Measurements from ENCODE around the gene MYLK2.
"Not testable (repeated sequence)": the region's sequence is repeated elsewhere in the genome, so short reads cannot be mapped to it uniquely, and the experiment has no call there.

MYLK2 gene

GRCh38 chr20:31823360-31824124, 4.4 kb downstream of the MYLK2 start:
- no peak for TF ChIP-seq CTCF (IDR thresholded peaks at IDR 0.05; ENCODE audit: borderline replicate concordance, insufficient read depth, low read depth, low read length)

GRCh38 chr20:31824125-31824485, 4.9 kb downstream of the MYLK2 start:
- TF ChIP-seq CTCF (IDR thresholded peaks at IDR 0.05; ENCODE audit: borderline replicate concordance, insufficient read depth, low read depth, low read length) = no peak
- H3K4me3 ChIP-seq (ENCODE audit: low read depth, low read length) = no peak overlapping the region

More at GRCh38 chr20:31823360-31824124, 4.4 kb downstream of the MYLK2 start:
- H3K4me3 ChIP-seq (ENCODE audit: low read depth, low read length) = no peak overlapping the region

GRCh38 chr20:31824554-31825313, 5.6 kb downstream of the MYLK2 start:
- no peak for TF ChIP-seq CTCF (IDR thresholded peaks at IDR 0.05; ENCODE audit: borderline replicate concordance, insufficient read depth, low read depth, low read length)
- no peak overlapping the region for H3K4me3 ChIP-seq (ENCODE audit: low read depth, low read length)

GRCh38 chr20:31826074-31826473, 6.9 kb downstream of the MYLK2 start:
- H3K4me3 ChIP-seq (ENCODE audit: low read depth, low read length) = no peak overlapping the region
- TF ChIP-seq CTCF (IDR thresholded peaks at IDR 0.05; ENCODE audit: borderline replicate concordance, insufficient read depth, low read depth, low read length) = no peak

- no peak overlapping the region for H3K4me3 ChIP-seq (ENCODE audit: low read depth, low read length)
- no peak for TF ChIP-seq CTCF (IDR thresholded peaks at IDR 0.05; ENCODE audit: borderline replicate concordance, insufficient read depth, low read depth, low read length)
Observed at GRCh38 chr20:31827059-31827458, 7.9 kb downstream of the MYLK2 start.

DNA sequence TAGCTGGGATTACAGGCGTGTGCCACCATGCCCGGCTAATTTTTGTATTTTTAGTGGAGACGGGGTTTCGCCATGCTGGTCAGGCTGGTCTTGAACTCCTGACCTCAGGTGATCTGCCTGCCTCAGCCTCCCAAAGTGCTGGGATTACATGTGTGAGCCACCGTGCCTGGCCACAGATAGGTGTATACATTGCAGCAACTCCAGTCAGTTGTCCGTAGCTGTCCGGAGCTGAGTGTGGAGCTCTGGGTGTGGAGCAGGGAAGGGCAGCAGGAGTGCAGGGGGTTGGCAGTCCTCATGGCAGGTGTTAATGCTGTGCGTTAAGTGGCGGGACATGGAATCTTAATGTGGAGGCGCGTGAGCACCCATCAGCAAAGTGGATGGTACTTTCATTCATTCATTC, 8.9 kb downstream of the MYLK2 start:
- H3K4me3 ChIP-seq (ENCODE audit: low read depth, low read length) = not testable (repeated sequence)

GRCh38 chr20:31829731-31830130, 10.6 kb downstream of the MYLK2 start:
- TF ChIP-seq CTCF (IDR thresholded peaks at IDR 0.05; ENCODE audit: borderline replicate concordance, insufficient read depth, low read depth, low read length) = no peak
- no peak overlapping the region for H3K4me3 ChIP-seq (ENCODE audit: low read depth, low read length)
